ENCODE results near the gene TTLL5.

TTLL5 gene

DNA sequence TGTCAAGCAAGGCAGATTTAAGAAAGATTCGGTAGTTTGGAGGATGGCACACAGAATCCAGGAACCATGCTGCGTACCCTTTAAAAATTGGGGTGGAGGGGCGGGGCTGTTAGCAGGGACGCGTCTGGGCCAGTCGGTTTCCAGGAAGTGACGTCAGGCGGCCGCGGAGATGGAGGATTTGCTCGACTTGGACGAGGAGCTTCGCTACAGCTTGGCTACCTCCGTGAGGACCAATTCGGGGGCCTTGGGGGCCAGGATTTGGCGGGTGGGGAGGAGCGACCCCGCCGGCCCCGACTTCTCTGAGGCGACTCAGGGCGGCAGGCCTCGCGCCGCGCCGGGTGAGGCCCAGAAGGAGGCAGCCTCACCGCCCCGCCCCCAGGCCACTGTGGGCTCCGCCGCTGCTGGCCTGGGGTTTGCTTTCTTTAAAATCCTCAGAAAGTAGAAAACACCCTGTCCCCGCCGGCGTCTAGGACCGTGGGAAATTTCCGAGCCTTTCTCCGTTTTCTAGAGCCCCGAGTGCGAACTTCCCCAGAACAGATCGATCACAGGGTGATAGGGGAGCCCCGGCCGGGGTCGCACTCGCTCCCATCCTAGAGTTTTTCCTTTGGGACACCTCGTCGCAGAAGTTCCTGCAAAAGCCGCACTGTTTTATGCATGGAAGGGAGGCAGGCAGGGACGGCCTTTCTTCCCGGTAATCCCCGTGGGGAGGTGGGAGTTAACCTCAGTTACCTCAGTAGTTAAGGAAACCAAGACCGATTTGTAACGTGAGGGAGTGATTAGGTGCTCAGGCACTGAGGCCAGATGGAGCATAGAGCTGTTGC is 324.8 kb downstream of the TTLL5 start, which contains the start of gene IFT43:
IFT43 (plus strand) TSS at position 146 of the 821 bp plus-strand sequence; CDS start at position 170, 24 bp downstream.
- Histone ChIP-seq H3K4me3 (ENCODE audit: low read length) (peak within 1 kb of the TSS; percentile 95), H3K36me3 (ENCODE audit: control insufficient read depth, insufficient read depth, low read length, severe bottlenecking) (peaks cover 7% of the 10 kb centered on the region), H3K9me3 (ENCODE audit: control insufficient read depth, low read length) (no peaks in the 10 kb centered on the region), H3K27me3 (replicated peaks; ENCODE audit: control insufficient read depth, insufficient read depth, low read length) (no peaks in the 10 kb centered on the region), H3K9ac (ENCODE audit: low read length) (peak within 1 kb of the TSS; percentile 93), H3K4me1 (ENCODE audit: control insufficient read depth, insufficient read depth, low read length) (peaks cover 36% of the 10 kb centered on the region)
- peak; percentile 95 for DNase-seq (ENCODE audit: low read depth)

GRCh38 chr14:75986439-75986765 is 325.4 kb downstream of the TTLL5 start:
- DNase-seq (ENCODE audit: low read depth): no peak
- Histone ChIP-seq H3K4me3 (ENCODE audit: low read length) (peak overlapping the region; percentile 95), H3K36me3 (ENCODE audit: control insufficient read depth, insufficient read depth, low read length, severe bottlenecking) (peaks cover 7% of the 10 kb centered on the region), H3K27me3 (replicated peaks; ENCODE audit: control insufficient read depth, insufficient read depth, low read length) (no peaks in the 10 kb centered on the region), H3K4me1 (ENCODE audit: control insufficient read depth, insufficient read depth, low read length) (peaks cover 31% of the 10 kb centered on the region), H3K9me3 (ENCODE audit: control insufficient read depth, low read length) (no peaks in the 10 kb centered on the region), H3K9ac (ENCODE audit: low read length) (peak overlapping the region; percentile 93)

DNA sequence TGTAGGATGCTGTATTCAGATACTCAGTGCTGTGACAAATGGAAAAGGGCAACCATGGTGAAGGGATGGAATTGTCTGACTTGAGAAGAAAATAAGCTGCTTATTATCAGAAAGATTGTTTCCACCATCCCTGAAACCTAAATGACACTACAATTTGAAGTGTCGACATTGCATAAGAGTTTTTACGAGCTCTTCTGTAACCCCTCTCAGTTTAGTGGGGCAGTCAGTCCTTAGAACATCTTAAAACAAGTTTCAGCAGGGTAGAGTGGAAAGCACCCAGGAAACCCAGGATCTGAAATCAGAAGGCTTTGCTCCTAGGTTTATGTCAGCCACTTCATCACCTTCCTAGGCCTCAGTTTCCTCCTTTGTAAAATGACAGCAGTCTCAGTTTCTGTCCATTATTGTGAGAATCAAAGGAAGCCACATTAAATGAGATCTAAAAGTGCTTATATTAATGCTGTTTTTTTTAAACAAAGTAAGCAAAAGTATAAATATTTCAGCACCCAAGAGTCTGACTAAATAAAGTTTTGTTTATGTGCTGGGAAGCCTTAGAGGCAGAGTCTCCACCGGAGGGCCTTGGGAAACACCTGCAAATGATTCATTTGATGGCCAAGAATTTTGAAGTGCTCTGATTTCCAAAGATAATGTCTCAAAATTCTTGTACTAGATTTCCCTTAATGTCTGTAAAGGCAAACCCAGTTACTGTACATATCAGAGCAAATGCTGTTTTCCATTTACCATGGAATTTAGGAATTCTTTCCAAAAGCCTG is 326.3 kb downstream of the TTLL5 start:
- H3K9ac ChIP-seq (ENCODE audit: low read length): no peak overlapping the region
- peaks cover 38% of the 10 kb centered on the region for H3K4me1 ChIP-seq (ENCODE audit: control insufficient read depth, insufficient read depth, low read length)
- H3K27me3 ChIP-seq (replicated peaks; ENCODE audit: control insufficient read depth, insufficient read depth, low read length): no peaks in the 10 kb centered on the region
- H3K36me3 ChIP-seq (ENCODE audit: control insufficient read depth, insufficient read depth, low read length, severe bottlenecking): peaks cover 7% of the 10 kb centered on the region
- H3K9me3 ChIP-seq (ENCODE audit: control insufficient read depth, low read length): no peaks in the 10 kb centered on the region
- no peak overlapping the region for H3K4me3 ChIP-seq (ENCODE audit: low read length)
- no peak for DNase-seq (ENCODE audit: low read depth)

DNA sequence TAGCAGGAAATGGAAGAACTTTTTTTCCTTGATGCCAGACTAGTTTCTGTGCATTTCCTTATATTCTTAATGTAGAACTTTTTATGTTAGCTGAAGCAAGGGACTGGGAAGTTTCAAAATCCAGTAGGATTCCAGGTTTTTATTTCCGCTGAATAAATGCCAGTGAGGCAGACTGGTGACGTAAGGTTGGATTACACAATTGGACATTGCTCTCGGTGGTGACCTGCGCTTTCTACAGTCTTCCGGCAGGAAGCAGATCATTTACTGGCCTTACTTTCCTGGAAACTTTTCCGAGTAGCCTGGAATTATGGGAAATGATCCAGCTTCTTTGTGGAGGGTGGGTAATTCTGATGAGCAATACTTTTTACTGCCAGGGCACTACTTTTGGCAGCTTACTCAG is 328.1 kb downstream of the TTLL5 start:
- peak overlapping the region; percentile 34 for H3K4me3 ChIP-seq (ENCODE audit: low read length)
- peaks cover 38% of the 10 kb centered on the region for H3K4me1 ChIP-seq (ENCODE audit: control insufficient read depth, insufficient read depth, low read length)
- H3K36me3 ChIP-seq (ENCODE audit: control insufficient read depth, insufficient read depth, low read length, severe bottlenecking): peaks cover 7% of the 10 kb centered on the region

GRCh38 chr14:75990297-75990696 is 329.3 kb downstream of the TTLL5 start:
- peaks cover 7% of the 10 kb centered on the region for H3K36me3 ChIP-seq (ENCODE audit: control insufficient read depth, insufficient read depth, low read length, severe bottlenecking)
- DNase-seq (ENCODE audit: low read depth): no peak
- H3K4me3 ChIP-seq (ENCODE audit: low read length): no peak overlapping the region
- peaks cover 50% of the 10 kb centered on the region for H3K4me1 ChIP-seq (ENCODE audit: control insufficient read depth, insufficient read depth, low read length)
- no peaks in the 10 kb centered on the region for H3K9me3 ChIP-seq (ENCODE audit: control insufficient read depth, low read length)
- no peaks in the 10 kb centered on the region for H3K27me3 ChIP-seq (replicated peaks; ENCODE audit: control insufficient read depth, insufficient read depth, low read length)
- H3K9ac ChIP-seq (ENCODE audit: low read length): no peak overlapping the region

More for the DNA sequence above, 328.1 kb downstream of the TTLL5 start:
- Histone ChIP-seq H3K9ac (ENCODE audit: low read length) (peak overlapping the region; percentile 18), H3K9me3 (ENCODE audit: control insufficient read depth, low read length) (no peaks in the 10 kb centered on the region), H3K27me3 (replicated peaks; ENCODE audit: control insufficient read depth, insufficient read depth, low read length) (no peaks in the 10 kb centered on the region)
- no peak for DNase-seq (ENCODE audit: low read depth)

- Histone ChIP-seq H3K27me3 (replicated peaks; ENCODE audit: control insufficient read depth, insufficient read depth, low read length) (no peaks in the 10 kb centered on the region), H3K9ac (ENCODE audit: low read length) (no peak overlapping the region), H3K9me3 (ENCODE audit: control insufficient read depth, low read length) (no peaks in the 10 kb centered on the region), H3K4me3 (ENCODE audit: low read length) (no peak overlapping the region), H3K4me1 (ENCODE audit: control insufficient read depth, insufficient read depth, low read length) (peaks cover 56% of the 10 kb centered on the region), H3K36me3 (ENCODE audit: control insufficient read depth, insufficient read depth, low read length, severe bottlenecking) (peaks cover 10% of the 10 kb centered on the region)
- DNase-seq (ENCODE audit: low read depth): peak; percentile 18
These were observed 330.7 kb downstream of the TTLL5 start for GRCh38 chr14:75991753-75992152.

DNA sequence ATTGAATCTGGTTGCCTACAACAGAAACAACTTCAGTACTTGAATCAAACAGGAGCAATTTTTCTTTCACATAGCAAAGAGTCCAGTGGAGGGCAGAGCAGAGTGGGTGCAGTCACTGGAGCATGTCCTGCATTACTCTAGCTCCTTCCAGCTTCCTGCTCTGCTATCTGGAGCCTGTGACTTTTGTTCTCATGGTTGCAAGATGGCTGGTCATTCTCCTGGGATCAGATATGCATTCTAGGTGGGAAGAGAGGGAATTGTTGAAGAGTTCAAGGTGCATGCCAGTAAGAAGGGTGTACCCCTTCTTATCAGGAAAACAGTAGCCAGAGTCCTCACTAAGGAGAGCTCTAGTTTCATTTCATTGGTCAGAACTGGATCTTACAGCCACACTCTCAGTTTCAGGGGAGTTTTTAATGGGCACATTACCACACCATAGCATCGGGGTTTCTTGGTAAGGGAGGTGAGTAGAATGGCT is 332.6 kb downstream of the TTLL5 start:
- H3K9me3 ChIP-seq (ENCODE audit: control insufficient read depth, low read length): no peaks in the 10 kb centered on the region
- peaks cover 47% of the 10 kb centered on the region for H3K4me1 ChIP-seq (ENCODE audit: control insufficient read depth, insufficient read depth, low read length)
- no peaks in the 10 kb centered on the region for H3K27me3 ChIP-seq (replicated peaks; ENCODE audit: control insufficient read depth, insufficient read depth, low read length)
- no peak overlapping the region for H3K9ac ChIP-seq (ENCODE audit: low read length)
- H3K36me3 ChIP-seq (ENCODE audit: control insufficient read depth, insufficient read depth, low read length, severe bottlenecking): peaks cover 24% of the 10 kb centered on the region
- H3K4me3 ChIP-seq (ENCODE audit: low read length): no peak overlapping the region
- no peak for DNase-seq (ENCODE audit: low read depth)

DNA sequence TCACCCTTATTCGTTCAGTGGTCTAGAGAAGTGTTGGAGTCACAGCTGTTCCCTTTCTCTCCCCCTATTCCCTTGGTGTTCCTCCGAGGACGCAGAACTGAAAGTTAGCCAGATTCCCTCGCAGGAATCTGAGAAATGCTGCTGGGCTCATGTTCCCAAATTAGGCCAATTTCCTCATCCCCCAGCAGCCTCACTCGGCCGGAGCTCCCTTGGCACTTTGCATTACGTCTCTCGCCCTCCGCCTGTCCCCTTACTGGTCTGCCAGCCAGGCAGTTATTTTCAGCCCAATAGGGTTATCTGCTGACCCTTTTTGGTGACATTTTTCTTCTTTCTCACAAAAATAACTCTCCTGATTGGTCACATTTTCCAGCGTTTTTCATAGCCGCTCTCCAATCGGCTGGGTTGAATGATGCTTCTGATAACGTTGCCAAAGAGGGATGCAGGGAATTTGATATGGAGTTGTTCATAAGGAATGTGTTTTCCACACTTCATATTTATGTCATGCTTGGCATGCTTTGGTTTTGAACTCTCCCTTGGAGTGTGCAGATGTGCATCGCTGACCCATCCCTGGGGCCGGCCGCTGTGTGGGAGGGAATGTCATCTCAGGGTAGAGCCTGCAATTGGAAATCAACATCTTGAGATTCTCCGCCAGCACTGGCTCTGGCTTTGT is 334.5 kb downstream of the TTLL5 start:
- Histone ChIP-seq H3K36me3 (ENCODE audit: control insufficient read depth, insufficient read depth, low read length, severe bottlenecking) (peaks cover 31% of the 10 kb centered on the region), H3K9ac (ENCODE audit: low read length) (peak overlapping the region; percentile 69), H3K27me3 (replicated peaks; ENCODE audit: control insufficient read depth, insufficient read depth, low read length) (no peaks in the 10 kb centered on the region), H3K4me3 (ENCODE audit: low read length) (peak overlapping the region; percentile 54), H3K9me3 (ENCODE audit: control insufficient read depth, low read length) (no peaks in the 10 kb centered on the region), H3K4me1 (ENCODE audit: control insufficient read depth, insufficient read depth, low read length) (peaks cover 35% of the 10 kb centered on the region)
- DNase-seq (ENCODE audit: low read depth): no peak

GRCh38 chr14:75996488-75996887 is 335.4 kb downstream of the TTLL5 start:
- Histone ChIP-seq H3K27me3 (replicated peaks; ENCODE audit: control insufficient read depth, insufficient read depth, low read length) (no peaks in the 10 kb centered on the region), H3K36me3 (ENCODE audit: control insufficient read depth, insufficient read depth, low read length, severe bottlenecking) (peaks cover 38% of the 10 kb centered on the region), H3K9me3 (ENCODE audit: control insufficient read depth, low read length) (no peaks in the 10 kb centered on the region), H3K9ac (ENCODE audit: low read length) (peak overlapping the region; percentile 69), H3K4me1 (ENCODE audit: control insufficient read depth, insufficient read depth, low read length) (peaks cover 33% of the 10 kb centered on the region), H3K4me3 (ENCODE audit: low read length) (peak overlapping the region; percentile 54)
- DNase-seq (ENCODE audit: low read depth): no peak

GRCh38 chr14:75999511-76000190 is 338.6 kb downstream of the TTLL5 start:
- no peak overlapping the region for H3K4me3 ChIP-seq (ENCODE audit: low read length)
- peaks cover 19% of the 10 kb centered on the region for H3K4me1 ChIP-seq (ENCODE audit: control insufficient read depth, insufficient read depth, low read length)
- H3K36me3 ChIP-seq (ENCODE audit: control insufficient read depth, insufficient read depth, low read length, severe bottlenecking): peaks cover 50% of the 10 kb centered on the region
- no peaks in the 10 kb centered on the region for H3K27me3 ChIP-seq (replicated peaks; ENCODE audit: control insufficient read depth, insufficient read depth, low read length)
- no peak overlapping the region for H3K9ac ChIP-seq (ENCODE audit: low read length)
- DNase-seq (ENCODE audit: low read depth): no peak
- H3K9me3 ChIP-seq (ENCODE audit: control insufficient read depth, low read length): peaks cover 4% of the 10 kb centered on the region
